Brain microvascular endothelial cell (primary cell): ENCODE results near the gene JARID2.
"Not testable (repeated sequence)": the region's sequence is repeated elsewhere in the genome, so short reads cannot be mapped to it uniquely, and the experiment has no call there.

Experiments used
- DNase-seq: peaks from one replicate; pipeline ENCODE4 v3.0.0-alpha.2; 2020
- H3K27ac ChIP-seq: fragments of 250-450 bp; sonication (Bioruptor Pico); 2 replicates; pipeline ENCODE4 v1.5.1; 2020; ENCODE audit warnings: mild to moderate bottlenecking, moderate library complexity
- H3K27me3 ChIP-seq: fragments of 250-450 bp; sonication (Bioruptor Pico); replicated peaks from 2 replicates; pipeline ENCODE4 v1.5.1; 2020; ENCODE audit warnings: mild to moderate bottlenecking
- H3K36me3 ChIP-seq: fragments of 250-450 bp; sonication (Bioruptor Pico); replicated peaks from 2 replicates; pipeline ENCODE4 v1.5.1; 2020; ENCODE audit warnings: mild to moderate bottlenecking
- H3K4me3 ChIP-seq: 2 replicates; pipeline ENCODE4 v1.5.1; 2011; ENCODE audit warnings: low read depth, mild to moderate bottlenecking, control low read depth, low read length, moderate library complexity
- in situ Hi-C: cut with HindIII; loops from 2 replicates; pipeline ENCODE4 v1.10.0; 2017; ENCODE audit warnings: low sequenced_read_pairs, low pct_ligation_motif_present
- TF ChIP-seq, protein P1 (sequence below): IDR thresholded peaks from 2 replicates; pipeline ENCODE4 v1.5.1; 2011; ENCODE audit warnings: low read depth, mild to moderate bottlenecking, moderate library complexity, low read length, control low read depth, inconsistent platforms; ENCODE audit errors: missing control alignments

Gene JARID2

DNA sequence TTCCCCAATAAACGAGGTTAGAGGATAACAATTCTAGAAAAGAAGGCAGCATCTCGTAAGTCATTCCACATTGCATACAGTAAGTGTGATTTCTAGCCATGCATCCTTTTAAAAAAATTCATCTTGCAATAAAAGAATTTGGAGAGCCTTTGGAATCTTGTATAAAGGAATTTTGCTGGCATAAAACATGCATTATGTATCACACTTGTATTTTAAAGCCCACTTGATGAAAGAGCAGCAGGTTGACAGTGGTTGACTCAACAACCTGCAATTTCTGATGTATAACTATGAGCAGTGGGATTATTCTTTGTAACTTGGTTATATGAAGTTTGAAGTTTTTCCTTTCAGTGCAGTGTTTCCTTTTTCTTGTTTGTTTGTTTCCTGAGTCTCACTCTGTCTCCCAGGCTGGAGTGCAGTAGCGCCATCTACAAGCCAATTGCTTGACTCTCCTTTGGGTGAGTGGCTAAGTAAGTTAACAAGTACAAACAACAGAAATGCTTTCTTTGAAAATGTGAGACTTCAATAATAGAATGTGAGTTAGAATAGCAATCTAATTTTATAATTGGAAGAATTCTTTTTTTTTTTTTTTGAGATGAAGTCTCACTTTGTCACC lies 39.9 kb downstream of the JARID2 start:
- TF ChIP-seq, protein P1, sequence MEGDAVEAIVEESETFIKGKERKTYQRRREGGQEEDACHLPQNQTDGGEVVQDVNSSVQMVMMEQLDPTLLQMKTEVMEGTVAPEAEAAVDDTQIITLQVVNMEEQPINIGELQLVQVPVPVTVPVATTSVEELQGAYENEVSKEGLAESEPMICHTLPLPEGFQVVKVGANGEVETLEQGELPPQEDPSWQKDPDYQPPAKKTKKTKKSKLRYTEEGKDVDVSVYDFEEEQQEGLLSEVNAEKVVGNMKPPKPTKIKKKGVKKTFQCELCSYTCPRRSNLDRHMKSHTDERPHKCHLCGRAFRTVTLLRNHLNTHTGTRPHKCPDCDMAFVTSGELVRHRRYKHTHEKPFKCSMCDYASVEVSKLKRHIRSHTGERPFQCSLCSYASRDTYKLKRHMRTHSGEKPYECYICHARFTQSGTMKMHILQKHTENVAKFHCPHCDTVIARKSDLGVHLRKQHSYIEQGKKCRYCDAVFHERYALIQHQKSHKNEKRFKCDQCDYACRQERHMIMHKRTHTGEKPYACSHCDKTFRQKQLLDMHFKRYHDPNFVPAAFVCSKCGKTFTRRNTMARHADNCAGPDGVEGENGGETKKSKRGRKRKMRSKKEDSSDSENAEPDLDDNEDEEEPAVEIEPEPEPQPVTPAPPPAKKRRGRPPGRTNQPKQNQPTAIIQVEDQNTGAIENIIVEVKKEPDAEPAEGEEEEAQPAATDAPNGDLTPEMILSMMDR: no peak
- Histone ChIP-seq H3K27ac (peak overlapping the region; percentile 3), H3K4me3 (no peak overlapping the region), H3K27me3 (no peaks in the 10 kb centered on the region), H3K36me3 (no peaks in the 10 kb centered on the region)
- DNase-seq: no peak
- in situ Hi-C loops: no loop called here

GRCh38 chr6:15287670-15288375 lies 42.0 kb downstream of the JARID2 start:
- no peak for DNase-seq
- in situ Hi-C loops: no loop called here
- Histone ChIP-seq H3K27me3 (no peaks in the 10 kb centered on the region), H3K36me3 (no peaks in the 10 kb centered on the region), H3K27ac (no peak overlapping the region), H3K4me3 (no peak overlapping the region)
- TF ChIP-seq, protein P1: no peak

DNA sequence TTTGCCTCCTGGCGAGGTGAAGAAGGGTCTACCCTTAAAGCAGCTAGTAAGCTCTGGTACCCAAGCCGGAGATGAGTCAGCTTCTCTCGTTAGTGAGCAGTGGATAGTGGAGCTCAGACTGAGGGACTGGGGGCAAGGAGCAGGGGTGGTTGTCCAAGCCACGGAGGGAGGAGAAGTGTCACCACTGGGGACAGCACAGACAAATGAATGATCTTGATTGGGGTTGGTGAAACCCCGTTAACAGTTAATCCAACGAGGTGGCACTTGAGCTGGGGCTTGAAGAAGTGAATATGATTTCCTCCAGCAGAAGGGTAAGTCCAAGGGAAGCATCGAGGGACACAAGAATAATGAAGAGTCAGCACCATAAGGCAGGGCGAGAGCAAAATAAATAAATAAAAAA lies 43.0 kb downstream of the JARID2 start:
- in situ Hi-C loops: no loop called here
- no peak overlapping the region for H3K27ac ChIP-seq
- H3K27me3 ChIP-seq: no peaks in the 10 kb centered on the region
- TF ChIP-seq, protein P1: no peak
- H3K4me3 ChIP-seq: no peak overlapping the region
- no peak for DNase-seq
- no peaks in the 10 kb centered on the region for H3K36me3 ChIP-seq

GRCh38 chr6:15289456-15289855 lies 43.6 kb downstream of the JARID2 start:
- H3K27me3 ChIP-seq, DNase-seq, H3K27ac ChIP-seq, in situ Hi-C loops, H3K36me3 ChIP-seq, H3K4me3 ChIP-seq: not testable (repeated sequence)

- Histone ChIP-seq H3K36me3 (no peaks in the 10 kb centered on the region), H3K27ac (no peak overlapping the region), H3K27me3 (no peaks in the 10 kb centered on the region), H3K4me3 (no peak overlapping the region)
- TF ChIP-seq, protein P1: no peak
- no peak for DNase-seq
- in situ Hi-C loops: no loop called here
Measured at GRCh38 chr6:15290067-15290680, 44.3 kb downstream of the JARID2 start.

DNA sequence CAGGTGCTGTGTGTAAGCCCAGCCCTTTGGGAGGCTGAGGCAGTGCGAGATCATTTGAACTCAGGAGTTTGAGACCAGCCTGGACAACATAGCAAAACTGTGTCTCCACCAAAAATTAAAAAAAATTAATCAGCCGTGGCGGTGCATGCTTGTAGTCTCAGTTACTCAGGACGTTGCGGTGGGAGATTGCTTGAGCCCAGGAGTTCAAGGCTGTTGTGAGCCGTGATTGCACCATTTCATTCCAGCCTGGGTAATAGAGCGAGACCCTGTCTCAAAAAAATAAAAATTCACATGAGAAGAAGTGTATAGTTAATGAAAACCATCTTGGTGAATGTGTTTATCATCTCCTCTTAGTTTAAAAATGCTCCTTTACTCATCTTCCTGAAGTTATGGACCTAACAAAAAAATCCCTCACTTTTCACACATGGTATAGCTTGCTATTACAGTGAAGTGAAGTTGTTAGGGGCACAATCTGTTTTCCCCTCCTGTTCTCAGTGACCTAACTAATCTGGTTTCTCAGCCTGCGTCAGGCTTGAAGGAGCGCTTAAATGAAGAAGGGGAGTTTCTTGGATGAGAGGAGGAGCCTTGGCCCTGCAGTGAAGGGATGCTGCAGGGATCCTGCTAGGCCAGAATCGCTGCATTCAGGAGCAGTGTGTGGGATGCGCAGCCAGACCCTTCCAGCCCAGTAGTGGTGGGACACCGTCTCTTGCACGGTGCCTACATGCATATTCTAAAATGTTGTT lies 45.3 kb downstream of the JARID2 start:
- Histone ChIP-seq H3K4me3 (no peak overlapping the region), H3K36me3 (no peaks in the 10 kb centered on the region), H3K27ac (no peak overlapping the region), H3K27me3 (no peaks in the 10 kb centered on the region)
- TF ChIP-seq, protein P1: no peak
- no peak for DNase-seq
- in situ Hi-C loops: no loop called here
